ENCODE measurements around the gene DOCK6. TPM values are rescaled to one million over a fixed set of nuclear protein-coding genes. Genes with fewer than 3 reads are reported as not detected.

Gene DOCK6
- 6.0 to 12.0 TPM (median 8.8 TPM) in 5 replicates for total RNA-seq (2022; extraction: Qiagen RNA extraction; ENCODE audit: low read depth)

GRCh38 chr19:11261971-11262839 is at the start of gene DOCK6:
TSS of gene DOCK6 (minus strand) at chr19:11262524. CDS start at chr19:11262440, 84 bp downstream.

GRCh38 chr19:11295665-11296245 is 33.4 kb upstream of the DOCK6 start, which contains the start of gene TSPAN16:
TSS of gene TSPAN16 (plus strand) at chr19:11296160. CDS start at chr19:11296298, 138 bp downstream.

GRCh38 chr19:11239377-11240000 is 22.8 kb downstream of the DOCK6 start, which contains the start of gene ANGPTL8:
TSS of gene ANGPTL8 (plus strand) at chr19:11239619. CDS start at chr19:11239638, 19 bp downstream.

GRCh38 chr19:11197291-11198174 is 64.8 kb downstream of the DOCK6 start, which contains the start of gene KANK2:
TSS of gene KANK2 (minus strand) at chr19:11197545. CDS start at chr19:11194511, 3,034 bp downstream.

GRCh38 chr19:11155373-11156120 is 106.8 kb downstream of the DOCK6 start, which contains the start of gene SPC24:
TSS of gene SPC24 (minus strand) at chr19:11155782. CDS start at chr19:11155776, 6 bp downstream.

Other genes with a start within 250 kb of the DOCK6 start
- 24.9 to 30.3 TPM (median 27.0 TPM) in 5 replicates for gene LDLR, start 173.1 kb downstream of the DOCK6 start, total RNA-seq (2022; extraction: Qiagen RNA extraction; ENCODE audit: low read depth)
- gene SPC24, start 106.7 kb downstream of the DOCK6 start, total RNA-seq (2022; extraction: Qiagen RNA extraction; ENCODE audit: low read depth) = 11.8 to 14.5 TPM (median 14.2 TPM) in 5 replicates
- 25.7 to 36.4 TPM (median 33.2 TPM) in 5 replicates for gene KANK2, start 65.0 kb downstream of the DOCK6 start, total RNA-seq (2022; extraction: Qiagen RNA extraction; ENCODE audit: low read depth)
- gene ANGPTL8, start 22.9 kb downstream of the DOCK6 start, total RNA-seq (2022; extraction: Qiagen RNA extraction; ENCODE audit: low read depth) = not detected in 5 replicates
- not detected in 5 replicates for gene TSPAN16, start 33.6 kb upstream of the DOCK6 start, total RNA-seq (2022; extraction: Qiagen RNA extraction; ENCODE audit: low read depth)
- 2.5 to 3.2 TPM (median 2.8 TPM) in 5 replicates for gene RAB3D, start 77.1 kb upstream of the DOCK6 start, total RNA-seq (2022; extraction: Qiagen RNA extraction; ENCODE audit: low read depth)
- gene TMEM205, start 83.7 kb upstream of the DOCK6 start, total RNA-seq (2022; extraction: Qiagen RNA extraction; ENCODE audit: low read depth) = 95.9 to 133 TPM (median 114 TPM) in 5 replicates
- 4.4 to 6.4 TPM (median 5.7 TPM) in 5 replicates for gene CCDC159, start 84.0 kb upstream of the DOCK6 start, total RNA-seq (2022; extraction: Qiagen RNA extraction; ENCODE audit: low read depth)
- gene PLPPR2, start 92.9 kb upstream of the DOCK6 start, total RNA-seq (2022; extraction: Qiagen RNA extraction; ENCODE audit: low read depth) = 8.0 to 11.5 TPM (median 9.9 TPM) in 5 replicates
- gene SWSAP1, start 112.1 kb upstream of the DOCK6 start, total RNA-seq (2022; extraction: Qiagen RNA extraction; ENCODE audit: low read depth) = 1.7 to 3.4 TPM (median 2.2 TPM) in 5 replicates
- 3.6 to 5.5 TPM (median 5.1 TPM) in 5 replicates for gene EPOR, start 121.8 kb upstream of the DOCK6 start, total RNA-seq (2022; extraction: Qiagen RNA extraction; ENCODE audit: low read depth)
- gene RGL3, start 156.8 kb upstream of the DOCK6 start, total RNA-seq (2022; extraction: Qiagen RNA extraction; ENCODE audit: low read depth) = 0.85 to 2.0 TPM (median 1.7 TPM) in 5 replicates
- gene ODAD3, start 172.6 kb upstream of the DOCK6 start, total RNA-seq (2022; extraction: Qiagen RNA extraction; ENCODE audit: low read depth) = 0.83 to 1.3 TPM (median 1.3 TPM) in 5 replicates
- 232 to 265 TPM (median 260 TPM) in 5 replicates for gene PRKCSH, start 173.1 kb upstream of the DOCK6 start, total RNA-seq (2022; extraction: Qiagen RNA extraction; ENCODE audit: low read depth)
- 0.02 to 0.21 TPM (median 0.11 TPM) in 3 of 5 replicates, not detected in the others for gene ELAVL3, start 218.5 kb upstream of the DOCK6 start, total RNA-seq (2022; extraction: Qiagen RNA extraction; ENCODE audit: low read depth)
- gene ZNF653, start 243.3 kb upstream of the DOCK6 start, total RNA-seq (2022; extraction: Qiagen RNA extraction; ENCODE audit: low read depth) = 3.5 to 6.0 TPM (median 5.3 TPM) in 5 replicates

Measured in A549 treated with RU486 at 1 μM for 4 hours (cell line).